GM19455 (cell line): ENCODE measurements around the gene TSPAN19.
"Not testable (repeated sequence)": the region's sequence is repeated elsewhere in the genome, so short reads cannot be mapped to it uniquely, and the experiment has no call there.

ENCODE experiments used
- ATAC-seq: cut with Tn5 transposase; IDR thresholded peaks from one replicate; pipeline ENCODE4 v1.9.1; 2021; ENCODE audit not compliant: unreplicated experiment

TSPAN19 gene

GRCh38 chr12:85036234-85036707 lies at the start of gene TSPAN19, which contains the start of gene LRRIQ1:
TSPAN19 (minus strand) TSS chr12:85036277; CDS start chr12:85029946, 6,331 bp downstream.
LRRIQ1 (plus strand) TSS chr12:85036351; CDS start chr12:85038177, 1,826 bp downstream.
- peak; percentile 90 for ATAC-seq

DNA sequence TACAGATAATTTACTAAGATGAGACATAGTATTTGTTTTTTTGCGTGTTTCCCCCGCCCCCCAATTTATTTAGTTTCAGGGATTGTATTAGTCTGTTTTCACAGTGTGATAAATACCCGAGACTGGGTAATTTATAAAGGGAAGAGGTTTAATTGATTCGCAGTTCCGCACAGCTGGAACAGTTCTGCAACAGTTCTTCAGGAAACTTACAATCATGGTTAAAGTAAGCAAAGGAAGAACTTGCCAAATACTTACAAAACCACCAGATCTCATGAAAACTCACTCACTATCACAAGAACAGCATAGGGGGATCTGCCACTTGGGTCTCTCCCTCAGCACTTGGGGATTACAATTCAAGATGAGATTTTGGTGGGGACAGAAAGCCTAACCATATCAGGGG lies 49.0 kb upstream of the TSPAN19 start:
- ATAC-seq, result no peak

DNA sequence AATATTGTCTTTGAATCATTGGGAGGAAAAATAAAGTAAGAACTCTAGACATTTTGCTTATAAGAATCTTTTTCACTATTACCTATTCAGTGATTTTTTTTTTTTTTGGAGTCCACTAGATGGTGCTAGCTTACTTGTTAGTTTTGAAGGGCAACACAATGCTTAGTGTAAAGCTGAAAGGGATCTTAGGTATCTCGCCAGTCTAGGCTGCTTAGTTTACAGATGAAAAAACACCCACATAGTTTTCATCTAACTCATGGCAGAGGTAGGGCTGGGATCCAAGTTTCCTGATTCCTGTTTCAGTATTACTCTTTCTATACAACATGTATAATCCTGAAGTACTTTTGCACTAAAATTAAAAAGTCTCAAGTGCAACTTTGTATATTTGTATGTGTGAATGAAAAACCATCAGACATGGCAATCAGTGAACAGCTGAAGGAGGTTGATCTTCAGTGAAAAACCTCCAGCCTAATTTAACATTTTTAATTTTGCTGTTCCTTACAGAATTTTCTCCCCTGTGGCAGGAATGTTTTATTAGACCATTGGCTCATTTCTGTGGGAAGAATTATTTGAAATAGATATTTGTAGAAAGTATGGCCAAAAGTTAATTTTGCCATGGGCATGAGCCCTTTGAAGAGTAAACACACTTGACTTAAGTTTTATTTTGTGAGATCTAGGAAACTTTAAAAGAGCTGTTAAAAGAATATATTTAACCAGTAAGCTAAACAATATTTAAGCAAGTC lies 40.8 kb upstream of the TSPAN19 start:
- peak; percentile 68 for ATAC-seq

- no peak for ATAC-seq
Measured at GRCh38 chr12:85072826-85073225, 36.7 kb upstream of the TSPAN19 start.

GRCh38 chr12:85065837-85066482 lies 29.9 kb upstream of the TSPAN19 start:
- ATAC-seq, result no peak

DNA sequence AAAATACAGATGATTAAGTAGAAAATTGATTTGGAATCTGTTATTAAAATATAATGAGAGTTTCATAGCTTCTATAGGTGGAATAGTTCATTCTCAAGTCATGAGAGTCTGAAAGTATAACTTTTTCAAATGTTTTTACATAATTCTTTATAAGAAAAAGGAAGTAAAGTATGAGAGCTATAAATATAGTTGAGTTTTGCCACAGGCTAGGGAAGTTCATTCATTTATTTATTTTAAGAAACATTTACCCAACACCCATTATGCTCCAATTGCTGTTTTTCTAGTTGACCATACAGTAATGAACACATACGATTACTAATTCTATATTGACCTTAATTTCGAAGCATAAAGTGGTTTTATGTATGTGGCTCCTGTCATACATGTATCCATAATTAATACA lies 24.8 kb upstream of the TSPAN19 start:
- ATAC-seq, result no peak

DNA sequence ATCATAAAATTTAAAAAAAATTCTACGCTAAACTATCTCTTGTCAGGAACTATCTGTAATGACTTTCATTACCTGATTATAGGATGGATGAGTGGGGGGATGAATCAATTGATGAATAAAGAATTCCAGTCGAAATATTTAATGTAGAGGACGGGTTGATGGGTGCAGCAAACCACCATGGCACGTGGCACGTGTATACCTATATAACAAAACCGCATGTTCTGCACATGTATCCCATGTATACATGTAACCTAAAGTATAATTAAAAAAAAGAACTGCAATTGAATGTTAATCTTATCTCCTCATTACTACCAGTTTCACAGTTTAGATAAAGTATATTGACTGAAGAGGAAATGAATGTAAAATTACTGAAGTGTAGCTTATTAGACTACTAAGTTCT lies 23.5 kb upstream of the TSPAN19 start:
- ATAC-seq, result no peak

GRCh38 chr12:85058339-85058738 lies 22.3 kb upstream of the TSPAN19 start:
- ATAC-seq, result no peak

DNA sequence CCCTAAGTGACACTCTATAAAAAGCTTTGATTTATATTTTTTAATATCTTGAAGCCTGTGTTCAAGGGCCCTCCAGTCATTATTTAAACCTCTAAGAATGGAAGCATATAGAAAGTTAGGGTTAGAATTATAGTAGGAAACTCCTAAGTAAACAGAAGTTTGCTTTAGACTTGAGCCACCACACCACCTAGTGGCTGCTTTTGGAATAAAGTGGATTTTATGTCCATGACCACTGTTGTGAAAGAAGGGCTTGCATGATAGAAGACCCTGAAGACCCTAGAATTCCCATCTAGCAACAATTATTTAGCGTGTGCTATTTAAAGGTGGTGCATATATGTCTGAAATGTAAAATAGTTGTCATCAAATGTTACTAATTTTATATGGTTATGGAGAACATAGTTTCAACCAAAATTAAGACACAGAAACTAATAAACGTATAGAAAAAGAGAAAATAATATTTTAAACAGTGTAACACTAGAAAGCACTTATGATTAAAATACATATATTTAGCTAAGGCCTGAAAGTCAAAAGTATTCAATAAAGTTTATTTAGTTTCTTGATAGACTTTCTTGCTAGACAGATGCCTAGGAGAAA lies 21.4 kb upstream of the TSPAN19 start:
- peak; percentile 85 for ATAC-seq

DNA sequence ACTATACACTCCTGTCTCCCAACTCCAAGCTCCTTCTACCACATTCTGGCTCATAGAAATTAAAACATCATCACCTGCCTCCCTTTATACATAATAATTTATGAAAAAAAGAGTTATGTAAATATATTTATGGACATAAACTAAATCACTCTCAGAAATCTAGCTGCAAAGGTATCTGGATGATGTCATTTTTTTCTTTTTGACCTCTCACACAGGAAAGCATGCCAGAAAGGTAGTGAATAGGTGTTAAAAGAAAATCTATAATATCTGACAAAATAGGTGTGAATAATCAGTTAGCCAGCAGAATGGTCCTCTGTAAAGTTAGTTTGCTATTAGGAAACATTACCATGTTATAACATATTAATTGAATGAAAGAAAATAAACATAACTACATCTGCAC lies 7.8 kb upstream of the TSPAN19 start:
- no peak for ATAC-seq

DNA sequence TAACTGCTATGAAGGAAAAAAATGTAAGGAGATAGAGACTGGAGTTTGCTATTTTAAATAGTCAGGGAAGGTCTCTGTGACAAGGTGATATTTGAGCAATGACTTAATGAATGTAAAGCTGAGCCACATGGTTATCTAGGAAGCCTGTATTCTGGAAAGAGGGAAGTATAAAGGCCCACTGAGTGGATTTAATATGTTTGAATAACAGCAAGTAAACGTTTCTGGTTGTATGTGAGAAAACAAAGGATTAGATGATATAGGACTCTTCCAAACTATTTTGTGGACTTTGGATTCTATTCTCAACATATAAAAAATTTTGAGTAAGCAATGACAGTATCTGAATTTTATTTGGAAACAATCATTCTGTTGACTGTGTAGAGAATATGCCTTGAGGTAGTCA lies 5.3 kb upstream of the TSPAN19 start:
- no peak for ATAC-seq

DNA sequence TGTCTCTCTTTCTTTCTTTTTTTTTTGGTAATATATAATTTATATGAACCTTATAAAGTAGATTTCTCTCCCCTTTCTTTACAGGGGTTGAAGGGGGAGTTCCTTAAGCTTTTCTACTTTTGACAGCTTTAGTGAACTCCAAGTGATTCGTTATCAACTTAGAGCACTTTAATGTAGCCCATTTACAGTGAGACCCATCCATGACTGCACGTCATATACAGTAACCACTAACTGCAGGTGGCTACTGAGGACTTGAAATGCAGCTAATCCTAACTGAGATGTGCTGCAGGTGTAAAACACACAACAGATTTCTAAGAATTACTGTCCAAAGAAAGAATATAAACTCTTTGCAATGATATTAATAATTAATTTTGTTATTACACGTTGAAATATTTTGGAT lies 656 bp upstream of the TSPAN19 start:
- peak; percentile 15 for ATAC-seq

GRCh38 chr12:85029456-85029855 lies 6.6 kb downstream of the TSPAN19 start:
- ATAC-seq, result peak; percentile 59

- ATAC-seq, result no peak
Measured at GRCh38 chr12:85018098-85018497, 18.0 kb downstream of the TSPAN19 start.

DNA sequence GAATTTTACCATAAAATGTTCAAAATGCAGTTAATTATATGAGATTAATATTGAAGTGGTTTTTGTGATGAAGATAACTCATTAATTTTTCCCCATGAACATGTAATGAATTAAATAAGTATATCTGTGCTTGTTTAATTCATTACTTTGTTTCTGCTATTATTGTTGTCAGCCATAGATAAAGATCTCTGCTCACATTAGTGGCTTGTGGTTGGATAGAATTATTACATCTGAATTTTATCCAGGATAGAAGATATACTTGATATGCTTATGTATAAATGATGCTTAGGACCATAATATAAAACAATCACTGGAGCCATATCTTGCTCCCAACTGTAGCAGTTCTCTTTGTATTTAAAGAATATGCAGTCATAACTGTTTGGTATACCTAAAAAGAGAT lies 18.5 kb downstream of the TSPAN19 start:
- no peak for ATAC-seq

- no peak for ATAC-seq
Measured at GRCh38 chr12:85017133-85017532, 18.9 kb downstream of the TSPAN19 start.

- ATAC-seq, result no peak
Measured at GRCh38 chr12:85016413-85016812, 19.7 kb downstream of the TSPAN19 start.

- ATAC-seq, result no peak
Measured at GRCh38 chr12:85007836-85008235, 28.2 kb downstream of the TSPAN19 start.

GRCh38 chr12:85006206-85006605 lies 29.9 kb downstream of the TSPAN19 start:
- no peak for ATAC-seq

GRCh38 chr12:85005615-85006014 lies 30.5 kb downstream of the TSPAN19 start:
- ATAC-seq, result no peak

GRCh38 chr12:85005047-85005446 lies 31.0 kb downstream of the TSPAN19 start:
- ATAC-seq, result not testable (repeated sequence)

DNA sequence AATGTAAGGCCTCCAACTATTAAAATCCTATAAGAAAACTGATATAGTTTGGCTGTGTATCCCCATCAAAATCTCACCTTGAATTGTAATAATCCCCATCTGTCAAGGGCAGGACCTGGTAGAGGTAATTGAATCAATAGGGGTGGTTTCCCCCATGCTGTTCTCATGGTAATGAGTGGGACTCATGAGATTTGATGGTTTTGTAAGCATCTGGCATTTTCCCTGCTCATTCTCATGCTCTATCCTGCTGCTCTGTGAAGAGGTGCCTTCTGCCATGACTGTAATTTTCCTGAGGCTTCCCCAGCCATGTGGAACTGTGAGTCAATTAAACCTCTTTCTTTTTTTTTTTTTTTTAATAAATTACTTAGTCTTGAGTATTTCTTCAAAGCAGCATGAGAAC lies 31.9 kb downstream of the TSPAN19 start:
- ATAC-seq, result no peak
